ENCODE measurements around the gene CATSPER1. TPM values are rescaled to one million over a fixed set of nuclear protein-coding genes. Genes with fewer than 3 reads are reported as not detected.

The CATSPER1 gene
- total and polyA plus RNA-seq, 2 of the 13 experiments (the other 11 are each of a cell fraction or from before 2014, with no cell fraction given): 0.17 TPM; not detected in 1

- TF ChIP-seq RERE (CRISPR knock-in tag; IDR thresholded peaks at IDR 0.05; ENCODE audit: low read depth) (no peak), ZNF747 (CRISPR knock-in tag; IDR thresholded peaks at IDR 0.05; ENCODE audit: borderline replicate concordance) (0 out of 2 replicates have a peak, but pooled peaks have one; percentile 74), ZNF180 (CRISPR knock-in tag; IDR thresholded peaks at IDR 0.05; ENCODE audit: borderline replicate concordance, low read depth) (no peak), YEATS2 (CRISPR knock-in tag; IDR thresholded peaks at IDR 0.05; ENCODE audit: borderline replicate concordance) (peak; percentile 91; the same call in 1 of the 2 replicates), ZFP37 (CRISPR knock-in tag; IDR thresholded peaks at IDR 0.05; ENCODE audit: borderline replicate concordance) (no peak), ZNF205 (CRISPR knock-in tag; IDR thresholded peaks at IDR 0.05) (no peak; the same call in 1 of the 2 replicates), PLSCR1 (CRISPR knock-in tag; IDR thresholded peaks at IDR 0.05; ENCODE audit: borderline replicate concordance) (no peak), SALL1 (CRISPR knock-in tag; IDR thresholded peaks at IDR 0.05) (peak; percentile 76; the same call in 1 of the 2 replicates), PCBP2 (optimal IDR thresholded peaks at IDR 0.05; ENCODE audit: low read depth, low read length, poor library complexity, severe bottlenecking) (no peak), POGK (CRISPR knock-in tag; conservative IDR thresholded peaks at IDR 0.05) (no peak; the same call in 1 of the 2 replicates), MEF2D (CRISPR knock-in tag; IDR thresholded peaks at IDR 0.05) (peak; percentile 45), ELF4 (CRISPR knock-in tag; IDR thresholded peaks at IDR 0.05; ENCODE audit: borderline replicate concordance) (peak; percentile 98), MTERF4 (CRISPR knock-in tag; IDR thresholded peaks at IDR 0.05) (no peak), ZNF597 (CRISPR knock-in tag; IDR thresholded peaks at IDR 0.05) (no peak), ZNF12 (CRISPR knock-in tag; IDR thresholded peaks at IDR 0.05) (no peak)
Measured at GRCh38 chr11:66051766-66052663, 25.7 kb upstream of the CATSPER1 start, which contains the start of gene SF3B2 (continued).
